Endothelial cell of umbilical vein (primary cell): ENCODE results near the gene PLBD1. TPM values are rescaled to one million over a fixed set of nuclear protein-coding genes. Genes with fewer than 3 reads are reported as not detected.

ENCODE experiments used
- BruUV-seq: library from RNA; stranded (reverse); fragments of 400-500 nt; replicated peaks from 2 replicates; lab custom pipeline; 2021; lab: Mats Ljungman, UMichigan
- CTCF ChIA-PET: fragments of 300-600, 350-600 bp; sonication (Branson Sonifier 250); formaldehyde crosslinking; loops from one replicate; lab custom pipeline; 2021; ENCODE audit warnings: antibody characterized with exemption, inconsistent platforms; lab: Charles Lee
- POLR2A ChIA-PET: fragments of 300-600, 350-600 bp; sonication (Branson Sonifier 250); formaldehyde crosslinking; loops from one replicate; lab custom pipeline; 2021; ENCODE audit warnings: antibody characterized with exemption, inconsistent platforms; lab: Charles Lee
- DNase-seq: peaks from one replicate; pipeline ENCODE4 v3.0.0-alpha.2; 2011; ENCODE audit warnings: low read depth, low spot score
- FAIRE-seq: peaks from 2 replicates; lab custom pipeline; 2011; peaks lifted over from hg19 to GRCh38; lab: Jason Lieb, UNC
- H2AFZ ChIP-seq: 2 replicates; pipeline ENCODE4 v1.6.0; 2012; ENCODE audit warnings: low read depth, low read length, control low read depth, inconsistent platforms
- H3K27ac ChIP-seq: 2 replicates; pipeline ENCODE4 v1.5.1; 2011; ENCODE audit warnings: low read depth, mild to moderate bottlenecking, control low read depth, low read length, moderate library complexity; ENCODE audit not compliant: insufficient read depth
- H3K27me3 ChIP-seq, 2 experiments: 2 replicates each; pipeline versions ENCODE4 v1.6.0 to v1.6.1; 2011; ENCODE audit warnings: low read length in 2 of 2, mixed read lengths in 1 of 2; ENCODE audit not compliant: control insufficient read depth in 2 of 2, insufficient read depth in 2 of 2
- H3K36me3 ChIP-seq, 2 experiments: 2 replicates in 1 of 2; 3 replicates in 1 of 2; pipeline ENCODE4 v1.5.1; 2011; ENCODE audit warnings: low read length in 2 of 2, mild to moderate bottlenecking in 1 of 2, moderate library complexity in 1 of 2; ENCODE audit not compliant: control insufficient read depth in 2 of 2, insufficient read depth in 2 of 2; ENCODE audit errors: extremely low read depth in 1 of 2
- H3K4me1 ChIP-seq: 3 replicates; pipeline ENCODE4 v1.5.1; 2011; ENCODE audit warnings: mild to moderate bottlenecking, low read length; ENCODE audit not compliant: control insufficient read depth, insufficient read depth; ENCODE audit errors: extremely low read depth
- H3K4me2 ChIP-seq: 2 replicates; pipeline ENCODE4 v1.6.1; 2011; ENCODE audit warnings: low read length, control low read depth, mixed read lengths; ENCODE audit not compliant: insufficient read depth
- H3K4me3 ChIP-seq, 3 experiments: fragments of 200-600 bp in 1 of 3; sonication (generic), shearing (Covaris generic) in 1 of 3; replicated peaks in 1 of 3; 2 replicates each; pipeline ENCODE4 v1.5.1; 2011 to 2016; ENCODE audit warnings: control low read depth in 3 of 3, low read length in 3 of 3, mild to moderate bottlenecking in 2 of 3, inconsistent platforms in 1 of 3, low read depth in 1 of 3, moderate library complexity in 1 of 3; ENCODE audit not compliant: insufficient read depth in 1 of 3
- H3K79me2 ChIP-seq: 2 replicates; pipeline ENCODE4 v1.6.0; 2012; ENCODE audit warnings: low read length, inconsistent platforms; ENCODE audit not compliant: control insufficient read depth, insufficient read depth
- H3K9ac ChIP-seq: replicated peaks from 2 replicates; pipeline ENCODE3; 2011; ENCODE audit warnings: low read length, control low read depth; ENCODE audit not compliant: insufficient read depth; ENCODE audit errors: extremely low read depth
- H3K9me1 ChIP-seq: replicated peaks from 3 replicates; pipeline ENCODE4 v1.6.0; 2011; ENCODE audit warnings: mild to moderate bottlenecking, low read length; ENCODE audit not compliant: control insufficient read depth, insufficient read depth; ENCODE audit errors: extremely low read depth
- H3K9me3 ChIP-seq: replicated peaks from 2 replicates; pipeline ENCODE4 v1.5.1; 2012; ENCODE audit warnings: low read length, inconsistent platforms; ENCODE audit not compliant: control insufficient read depth, insufficient read depth
- H4K20me1 ChIP-seq: replicated peaks from 2 replicates; pipeline ENCODE3; 2011; ENCODE audit warnings: mild to moderate bottlenecking, low read length; ENCODE audit not compliant: control insufficient read depth, insufficient read depth; ENCODE audit errors: extremely low read depth
- EZH2 ChIP-seq: IDR thresholded peaks from 2 replicates; pipeline ENCODE4 v1.6.1; 2012; ENCODE audit warnings: borderline replicate concordance, low read depth, mild to moderate bottlenecking, moderate library complexity, low read length, inconsistent platforms; ENCODE audit not compliant: severe bottlenecking
- FOS ChIP-seq: IDR thresholded peaks from 2 replicates; pipeline ENCODE4 v1.6.1; 2011; ENCODE audit warnings: mild to moderate bottlenecking, low read length, moderate library complexity, borderline replicate concordance; ENCODE audit not compliant: insufficient read depth
- GATA2 ChIP-seq: IDR thresholded peaks from 2 replicates; pipeline ENCODE4 v1.7.0; 2011; ENCODE audit warnings: low read depth, mild to moderate bottlenecking, moderate library complexity, mixed read lengths, low read length; ENCODE audit not compliant: insufficient read length, insufficient read depth
- JUN ChIP-seq: IDR thresholded peaks from 2 replicates; pipeline ENCODE4 v1.6.1; 2011; ENCODE audit warnings: borderline replicate concordance, low read depth; ENCODE audit not compliant: insufficient read length, insufficient read depth
- MYC ChIP-seq: IDR thresholded peaks from one replicate; pipeline ENCODE4 v1.6.1; 2011; ENCODE audit warnings: mild to moderate bottlenecking, low read depth, low read length
- POLR2A ChIP-seq: IDR thresholded peaks from 2 replicates; pipeline ENCODE4 v1.6.1; 2012; ENCODE audit warnings: low read depth, mild to moderate bottlenecking, control low read depth, low read length
- POLR2AphosphoS5 ChIP-seq: IDR thresholded peaks from 2 replicates; pipeline ENCODE4 v1.6.1; 2012; ENCODE audit warnings: low read depth, mild to moderate bottlenecking, control low read depth, low read length, moderate library complexity; ENCODE audit not compliant: insufficient read depth
- dilution Hi-C: fragments of 300-500 bp; cut with MboI; formaldehyde crosslinking; loops from one replicate; pipeline ENCODE4 v1.15.0; 2019; ENCODE audit warnings: low sequenced_read_pairs; ENCODE audit not compliant: extremely low pct_ligation_motif_present
- intact Hi-C: fragments of 100-400 bp; cut with micrococcal nuclease; formaldehyde crosslinking; loops from one replicate; pipeline ENCODE4 v1.10.0; 2022
- polyA plus RNA-seq, 4 experiments: library from polyadenylated mRNA; depleted of rRNA in 3 of 4; stranded (reverse) in 3 of 4; unstranded in 1 of 4; fragments of >200 nt; gene quantifications; 2 replicates each; pipeline versions ENCODE4 v1.2.1 to v1.2.3, GENCODE V29; 2011 to 2012; ENCODE audit warnings: missing spikeins in 1 of 4
- total RNA-seq: library from RNA; stranded (reverse); gene quantifications from 2 replicates; pipeline ENCODE4 v1.2.3, GENCODE V29; 2021
- TF ChIP-seq, protein P1 (sequence below), 2 donors: IDR thresholded peaks; 1 replicate in 1 of 2; 2 replicates in 1 of 2; pipeline ENCODE4 v1.5.1; 2011; ENCODE audit warnings: low read length in 2 of 2, mild to moderate bottlenecking in 2 of 2, moderate library complexity in 2 of 2, control low read depth in 1 of 2, inconsistent platforms in 1 of 2, low read depth in 1 of 2; ENCODE audit not compliant: insufficient read depth in 1 of 2; ENCODE audit errors: extremely low read depth in 1 of 2
- TF ChIP-seq, protein P2 (sequence below): IDR thresholded peaks from 2 replicates; pipeline ENCODE4 v1.6.1; 2011; ENCODE audit not compliant: insufficient read depth, insufficient read length

PLBD1 gene
- total and polyA plus RNA-seq, 2 donors (not counting 3 experiments of a cell fraction or from before 2014, with no cell fraction given): 0.04 TPM; not detected in 1

DNA sequence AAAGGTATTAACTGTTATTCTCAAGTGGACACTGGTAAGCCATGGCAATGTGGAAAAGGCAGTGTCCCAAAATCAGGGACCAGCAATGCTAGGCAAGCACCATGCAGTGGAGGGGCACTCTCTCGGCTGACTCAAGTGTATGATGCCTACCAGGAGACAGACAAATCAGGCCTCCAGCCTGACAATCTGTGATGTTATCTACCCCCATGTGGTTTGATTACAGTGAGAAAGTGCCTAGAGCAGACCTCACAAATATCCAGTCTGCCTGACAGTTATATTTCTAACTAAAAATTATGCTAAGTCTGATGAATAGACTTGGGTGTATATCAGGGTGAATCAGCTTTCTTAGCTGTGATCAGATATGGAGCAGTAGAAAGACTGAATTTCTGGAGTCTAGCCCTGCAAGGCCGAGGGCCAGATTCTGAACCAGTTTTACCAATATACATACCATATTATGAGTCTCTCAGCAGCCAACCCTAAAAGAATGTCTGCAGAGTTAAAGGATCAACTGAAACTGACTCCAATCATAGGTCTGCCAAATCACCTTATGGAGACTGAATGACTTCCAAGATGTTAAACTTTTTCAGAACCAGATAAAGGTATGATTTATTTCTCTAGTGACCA lies 3.2 kb downstream of the PLBD1 start:
- intact Hi-C loops (no loop called here), dilution Hi-C loops (no loop called here)
- no peak overlapping the region for H3K27ac ChIP-seq
- FAIRE-seq: no peak
- H3K36me3 ChIP-seq: no peaks in the 10 kb centered on the region
- no TSS peak for BruUV-seq
- no peak overlapping the region for H3K4me3 ChIP-seq
- no peak overlapping the region for H2AFZ ChIP-seq
- CTCF ChIA-PET: interaction anchor here (1.5 kb wide), 1 partner anchor 11 kb away, joined by 3 read pairs; no protein-coding TSS in a partner anchor
- DNase-seq: no peak
- no peaks in the 10 kb centered on the region for H3K9me3 ChIP-seq
- H3K9me1 ChIP-seq: no peaks in the 10 kb centered on the region
- TF ChIP-seq POLR2A (no peak), JUN (no peak), POLR2AphosphoS5 (no peak), EZH2 (no peak), MYC (no peak), GATA2 (no peak), FOS (no peak)
- TF ChIP-seq, protein P1, sequence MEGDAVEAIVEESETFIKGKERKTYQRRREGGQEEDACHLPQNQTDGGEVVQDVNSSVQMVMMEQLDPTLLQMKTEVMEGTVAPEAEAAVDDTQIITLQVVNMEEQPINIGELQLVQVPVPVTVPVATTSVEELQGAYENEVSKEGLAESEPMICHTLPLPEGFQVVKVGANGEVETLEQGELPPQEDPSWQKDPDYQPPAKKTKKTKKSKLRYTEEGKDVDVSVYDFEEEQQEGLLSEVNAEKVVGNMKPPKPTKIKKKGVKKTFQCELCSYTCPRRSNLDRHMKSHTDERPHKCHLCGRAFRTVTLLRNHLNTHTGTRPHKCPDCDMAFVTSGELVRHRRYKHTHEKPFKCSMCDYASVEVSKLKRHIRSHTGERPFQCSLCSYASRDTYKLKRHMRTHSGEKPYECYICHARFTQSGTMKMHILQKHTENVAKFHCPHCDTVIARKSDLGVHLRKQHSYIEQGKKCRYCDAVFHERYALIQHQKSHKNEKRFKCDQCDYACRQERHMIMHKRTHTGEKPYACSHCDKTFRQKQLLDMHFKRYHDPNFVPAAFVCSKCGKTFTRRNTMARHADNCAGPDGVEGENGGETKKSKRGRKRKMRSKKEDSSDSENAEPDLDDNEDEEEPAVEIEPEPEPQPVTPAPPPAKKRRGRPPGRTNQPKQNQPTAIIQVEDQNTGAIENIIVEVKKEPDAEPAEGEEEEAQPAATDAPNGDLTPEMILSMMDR (IDR thresholded peaks at IDR 0.05; ENCODE audit: extremely low read depth in 1 of 2, insufficient read depth in 1 of 2, low read depth in 1 of 2, low read length in 2 of 2): no peak
- TF ChIP-seq, protein P2, sequence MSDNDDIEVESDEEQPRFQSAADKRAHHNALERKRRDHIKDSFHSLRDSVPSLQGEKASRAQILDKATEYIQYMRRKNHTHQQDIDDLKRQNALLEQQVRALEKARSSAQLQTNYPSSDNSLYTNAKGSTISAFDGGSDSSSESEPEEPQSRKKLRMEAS: no peak
- no peak overlapping the region for H3K4me2 ChIP-seq
- H3K4me1 ChIP-seq: no peaks in the 10 kb centered on the region
- H3K79me2 ChIP-seq: no peaks in the 10 kb centered on the region
- POLR2A ChIA-PET: interaction anchor here (0.7 kb wide), 1 partner anchor 205 kb away, joined by 3 read pairs; no protein-coding TSS in a partner anchor
- H3K27me3 ChIP-seq: peaks cover 3 to 7% of the 10 kb centered on the region in 2 experiments
- no peaks in the 10 kb centered on the region for H4K20me1 ChIP-seq
- no peak overlapping the region for H3K9ac ChIP-seq
